CD14-positive monocyte (primary cell): ENCODE results near the gene CCNQ. TPM values are rescaled to one million over a fixed set of nuclear protein-coding genes. Genes with fewer than 3 reads are reported as not detected.

Experiments used
- DNase-seq, 3 donors: peaks; one replicate each; pipeline ENCODE4 v3.0.0-alpha.2; 2011 to 2022
- H2AFZ ChIP-seq: 2 replicates; pipeline ENCODE4 v1.6.0; 2012; ENCODE audit warnings: mild to moderate bottlenecking, low read depth, low read length, inconsistent platforms; ENCODE audit not compliant: insufficient read depth, poor library complexity, severe bottlenecking
- H3K27ac ChIP-seq, 2 donors: 1 replicate in 1 of 2; 2 replicates in 1 of 2; pipeline ENCODE4 v1.5.1; 2012 to 2013; ENCODE audit warnings: low read length in 2 of 2, control low read depth in 1 of 2, inconsistent platforms in 1 of 2, low read depth in 1 of 2, mild to moderate bottlenecking in 1 of 2
- H3K27me3 ChIP-seq, 2 donors: one replicate each; pipeline versions ENCODE4 v1.6.0 to v1.6.1; 2011 to 2013; ENCODE audit warnings: low read length in 2 of 2; ENCODE audit not compliant: control insufficient read depth in 2 of 2, insufficient read depth in 2 of 2
- H3K36me3 ChIP-seq, 2 donors: replicated peaks in 1 of 2; 1 replicate in 1 of 2; 2 replicates in 1 of 2; pipeline versions ENCODE4 v1.5.1 to v1.6.1; 2012 to 2013; ENCODE audit warnings: low read length in 2 of 2, control low read depth in 1 of 2, inconsistent platforms in 1 of 2, mild to moderate bottlenecking in 1 of 2; ENCODE audit not compliant: insufficient read depth in 2 of 2, control insufficient read depth in 1 of 2
- H3K4me1 ChIP-seq, 2 donors: 1 replicate in 1 of 2; 2 replicates in 1 of 2; pipeline versions ENCODE4 v1.5.1 to v1.6.1; 2012 to 2013; ENCODE audit warnings: low read length in 2 of 2, control low read depth in 1 of 2, inconsistent platforms in 1 of 2, mild to moderate bottlenecking in 1 of 2, moderate library complexity in 1 of 2; ENCODE audit not compliant: insufficient read depth in 2 of 2, control insufficient read depth in 1 of 2
- H3K4me2 ChIP-seq: replicated peaks from 2 replicates; pipeline ENCODE3; 2012; ENCODE audit warnings: low read length, moderate library complexity, mild to moderate bottlenecking; ENCODE audit not compliant: poor library complexity, severe bottlenecking; ENCODE audit errors: extremely low read depth
- H3K4me3 ChIP-seq, 3 experiments: fragments of 200-600 bp in 1 of 3; sonication (generic) in 1 of 3; replicated peaks in 1 of 3; 1 replicate in 2 of 3; 2 replicates in 1 of 3; pipeline ENCODE4 v1.5.1; 2011 to 2013; ENCODE audit warnings: low read length in 3 of 3, mild to moderate bottlenecking in 3 of 3, control low read depth in 2 of 3, low read depth in 2 of 3, inconsistent platforms in 1 of 3, moderate library complexity in 1 of 3
- H3K79me2 ChIP-seq: 2 replicates; pipeline ENCODE4 v1.6.0; 2012; ENCODE audit warnings: mild to moderate bottlenecking, control low read depth, inconsistent platforms, low read length, moderate library complexity; ENCODE audit not compliant: insufficient read depth
- H3K9ac ChIP-seq: 2 replicates; pipeline ENCODE4 v1.6.0; 2017; ENCODE audit warnings: low read length, mild to moderate bottlenecking; ENCODE audit not compliant: insufficient read depth, poor library complexity, severe bottlenecking
- H3K9me3 ChIP-seq, 2 donors: replicated peaks in 1 of 2; 1 replicate in 1 of 2; 2 replicates in 1 of 2; pipeline versions ENCODE4 v1.5.1 to v1.6.1; 2012 to 2013; ENCODE audit warnings: low read length in 2 of 2, control low read depth in 1 of 2; ENCODE audit not compliant: control insufficient read depth in 1 of 2, insufficient read depth in 1 of 2
- H4K20me1 ChIP-seq: 2 replicates; pipeline ENCODE4 v1.6.0; 2012; ENCODE audit warnings: mild to moderate bottlenecking, low read length, control low read depth, moderate library complexity; ENCODE audit not compliant: insufficient read depth
- H3K27ac Mint-ChIP-seq, 7 donors: one replicate each; pipeline ENCODE4 v1.8.0; 2020; ENCODE audit warnings: mild to moderate bottlenecking in 7 of 7, mixed read lengths in 7 of 7, moderate library complexity in 6 of 7, inconsistent platforms in 2 of 7
- H3K27me3 Mint-ChIP-seq, 3 donors: one replicate each; pipeline ENCODE4 v1.8.0; 2021 to 2022; ENCODE audit warnings: low read depth in 3 of 3, mild to moderate bottlenecking in 3 of 3, mixed read lengths in 3 of 3, moderate library complexity in 3 of 3, inconsistent platforms in 1 of 3
- H3K36me3 Mint-ChIP-seq, 2 donors: one replicate each; pipeline ENCODE4 v1.8.0; 2020; ENCODE audit warnings: mixed read lengths in 2 of 2, inconsistent platforms in 1 of 2, mild to moderate bottlenecking in 1 of 2
- H3K4me1 Mint-ChIP-seq: one replicate; pipeline ENCODE4 v1.8.0; 2020; ENCODE audit warnings: mild to moderate bottlenecking, mixed read lengths
- H3K4me3 Mint-ChIP-seq, 2 donors: one replicate each; pipeline ENCODE4 v1.8.0; 2020; ENCODE audit warnings: mild to moderate bottlenecking in 2 of 2, mixed read lengths in 2 of 2, moderate library complexity in 1 of 2
- H3K9me3 Mint-ChIP-seq, 7 donors: one replicate each; pipeline ENCODE4 v1.8.0; 2020 to 2022; ENCODE audit warnings: mixed read lengths in 7 of 7, mild to moderate bottlenecking in 6 of 7, moderate library complexity in 6 of 7, inconsistent platforms in 2 of 7
- WGBS: methylation state at CpG from one replicate; pipeline ENCODE4 v1.1.5; 2013; ENCODE audit warnings: missing lambda C conversion rate; ENCODE audit not compliant: insufficient coverage; 5-methylcytosine and 5-hydroxymethylcytosine counted together
- intact Hi-C, 2 donors: fragments of 100-400 bp; cut with micrococcal nuclease; formaldehyde crosslinking; loops; one replicate each; pipeline versions ENCODE4 v1.15.0 to v1.15.1; 2023
- polyA plus RNA-seq, 3 donors: library from polyadenylated mRNA; depleted of rRNA in 1 of 3; unstranded in 2 of 3; stranded (reverse) in 1 of 3; fragments of 300-500 nt in 2 of 3; fragments of >200 nt in 1 of 3; fragmentation: Illumina TruSeq in 2 of 3; gene quantifications; 1 replicate in 2 of 3; 2 replicates in 1 of 3; pipeline ENCODE4 v1.2.3, GENCODE V29; 2012 to 2021
- TF ChIP-seq, protein P1 (sequence below): fragments of 200-600 bp; IDR thresholded peaks from one replicate; pipeline ENCODE4 v1.8.0; 2022; ENCODE audit warnings: antibody characterized with exemption, mild to moderate bottlenecking

CCNQ gene
- polyA plus RNA-seq, 3 donors = 21.8 to 35.6 (median 29.3) TPM

DNA sequence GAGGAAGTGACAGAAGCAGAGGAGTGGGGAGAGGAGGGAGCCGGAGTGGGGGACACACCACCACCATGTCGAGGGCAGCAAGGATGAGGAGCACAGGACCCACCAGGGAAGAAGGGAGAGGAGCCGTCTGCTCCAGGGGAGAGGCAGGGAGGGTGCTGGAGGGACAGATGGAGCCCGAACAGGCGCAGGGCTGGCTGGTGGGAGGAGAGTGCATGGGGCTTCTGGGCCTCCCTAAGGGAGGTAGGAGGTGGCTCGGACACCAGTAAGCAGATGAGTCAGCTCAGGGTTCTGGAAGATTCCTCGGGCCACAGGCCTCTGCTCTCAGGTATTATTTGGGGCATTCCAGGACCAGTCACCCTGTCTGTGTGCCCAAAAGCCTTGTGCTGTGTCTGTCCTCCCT is 51.7 kb downstream of the CCNQ start:
- Histone ChIP-seq H4K20me1 (no peaks in the 10 kb centered on the region), H3K36me3 (no peaks in the 10 kb centered on the region), H3K4me1 (no peaks in the 10 kb centered on the region), H3K9ac (no peak overlapping the region), H3K27ac (no peak overlapping the region), H3K27me3 (no peaks in the 10 kb centered on the region), H2AFZ (no peak overlapping the region), H3K4me3 (no peak overlapping the region), H3K9me3 (no peaks in the 10 kb centered on the region), H3K79me2 (no peaks in the 10 kb centered on the region), H3K4me2 (no peak overlapping the region)
- H3K4me3 Mint-ChIP-seq = no peak overlapping the region
- TF ChIP-seq, protein P1, sequence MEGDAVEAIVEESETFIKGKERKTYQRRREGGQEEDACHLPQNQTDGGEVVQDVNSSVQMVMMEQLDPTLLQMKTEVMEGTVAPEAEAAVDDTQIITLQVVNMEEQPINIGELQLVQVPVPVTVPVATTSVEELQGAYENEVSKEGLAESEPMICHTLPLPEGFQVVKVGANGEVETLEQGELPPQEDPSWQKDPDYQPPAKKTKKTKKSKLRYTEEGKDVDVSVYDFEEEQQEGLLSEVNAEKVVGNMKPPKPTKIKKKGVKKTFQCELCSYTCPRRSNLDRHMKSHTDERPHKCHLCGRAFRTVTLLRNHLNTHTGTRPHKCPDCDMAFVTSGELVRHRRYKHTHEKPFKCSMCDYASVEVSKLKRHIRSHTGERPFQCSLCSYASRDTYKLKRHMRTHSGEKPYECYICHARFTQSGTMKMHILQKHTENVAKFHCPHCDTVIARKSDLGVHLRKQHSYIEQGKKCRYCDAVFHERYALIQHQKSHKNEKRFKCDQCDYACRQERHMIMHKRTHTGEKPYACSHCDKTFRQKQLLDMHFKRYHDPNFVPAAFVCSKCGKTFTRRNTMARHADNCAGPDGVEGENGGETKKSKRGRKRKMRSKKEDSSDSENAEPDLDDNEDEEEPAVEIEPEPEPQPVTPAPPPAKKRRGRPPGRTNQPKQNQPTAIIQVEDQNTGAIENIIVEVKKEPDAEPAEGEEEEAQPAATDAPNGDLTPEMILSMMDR = no peak
- H3K27ac Mint-ChIP-seq = peak overlapping the region in 1 of 7 donors; percentile 50
- no peaks in the 10 kb centered on the region for H3K36me3 Mint-ChIP-seq
- H3K27me3 Mint-ChIP-seq = peaks cover 0 to 20% (median 12%) of the 10 kb centered on the region in 3 donors
- H3K9me3 Mint-ChIP-seq = peaks cover 0 to 2% (median 0%) of the 10 kb centered on the region in 7 donors
- WGBS = 50% methylated on average over 5 of the region's 7 CpGs
- H3K4me1 Mint-ChIP-seq = peaks cover 3% of the 10 kb centered on the region
- intact Hi-C loops = no loop called here
- DNase-seq = no peak

DNA sequence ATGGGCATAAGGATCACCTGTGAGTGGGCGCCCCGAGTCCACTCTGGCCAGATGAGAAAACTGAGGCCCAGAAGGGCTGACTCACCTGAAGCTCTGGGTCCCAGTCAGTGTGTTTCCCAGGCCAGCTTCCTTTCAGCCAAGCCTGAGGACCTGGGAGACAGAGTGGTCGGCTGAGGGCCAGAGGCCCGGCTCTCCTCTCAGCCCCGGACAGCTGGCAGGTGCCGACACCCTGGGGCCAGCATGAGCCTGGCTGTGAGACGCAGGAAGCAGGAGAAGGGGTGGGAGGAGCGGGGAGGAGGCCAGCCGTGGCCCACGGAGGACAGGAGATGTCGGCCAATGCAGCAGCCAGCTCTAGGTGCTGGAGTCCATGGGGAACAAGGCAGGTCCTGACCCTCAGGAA is 52.6 kb downstream of the CCNQ start:
- no peak overlapping the region for H3K4me3 Mint-ChIP-seq
- Histone ChIP-seq H3K4me2 (no peak overlapping the region), H3K27ac (no peak overlapping the region), H3K4me1 (no peaks in the 10 kb centered on the region), H3K4me3 (no peak overlapping the region), H3K9me3 (no peaks in the 10 kb centered on the region), H3K36me3 (no peaks in the 10 kb centered on the region), H2AFZ (no peak overlapping the region), H3K9ac (no peak overlapping the region), H3K79me2 (no peaks in the 10 kb centered on the region), H3K27me3 (no peaks in the 10 kb centered on the region), H4K20me1 (no peaks in the 10 kb centered on the region)
- H3K36me3 Mint-ChIP-seq = no peaks in the 10 kb centered on the region
- peaks cover 0 to 2% (median 0%) of the 10 kb centered on the region in 7 donors for H3K9me3 Mint-ChIP-seq
- no peak for DNase-seq
- H3K4me1 Mint-ChIP-seq = peaks cover 3% of the 10 kb centered on the region
- TF ChIP-seq, protein P1 = no peak
- 97% methylated on average over 5 of the region's 11 CpGs for WGBS
- peak overlapping the region in 1 of 7 donors; percentile 15 for H3K27ac Mint-ChIP-seq
- intact Hi-C loops = no loop called here
- peaks cover 0 to 21% (median 9%) of the 10 kb centered on the region in 3 donors for H3K27me3 Mint-ChIP-seq
